GM23338 (cell line): ENCODE data around the gene CCDC187. TPM values are rescaled to one million over a fixed set of nuclear protein-coding genes. Genes with fewer than 3 reads are reported as not detected.

Source experiments
- ATAC-seq: fragments of 200-7000 bp; cut with Tn5 transposase; 3 replicates; pipeline ENCODE4 v1.9.1; 2020
- DNase-seq: peaks from one replicate; pipeline ENCODE4 v3.0.0-alpha.2; 2015; ENCODE audit warnings: low spot score
- H2AFZ ChIP-seq: fragments of 200-600 bp; sonication (generic); 2 replicates; pipeline ENCODE4 v1.8.0; 2016; ENCODE audit warnings: antibody characterized with exemption, mild to moderate bottlenecking, moderate library complexity
- H3F3A ChIP-seq: fragments of 200-600 bp; sonication (generic); replicated peaks from 2 replicates; pipeline ENCODE4 v1.8.0; 2017; ENCODE audit warnings: antibody characterized with exemption, mixed run types, low read depth
- H3K27ac ChIP-seq: fragments of 200-600 bp; sonication (generic); 2 replicates; pipeline ENCODE4 v1.6.1; 2016; ENCODE audit warnings: low read depth
- H3K27me3 ChIP-seq: fragments of 200-600 bp; sonication (generic); 2 replicates; pipeline ENCODE4 v1.8.0; 2016; ENCODE audit warnings: mild to moderate bottlenecking, mixed run types, moderate library complexity; ENCODE audit not compliant: insufficient read depth
- H3K36me3 ChIP-seq: fragments of 200-600 bp; sonication (generic); 2 replicates; pipeline ENCODE4 v1.8.0; 2016; ENCODE audit warnings: mild to moderate bottlenecking; ENCODE audit not compliant: insufficient read depth
- H3K4me1 ChIP-seq: fragments of 200-600 bp; sonication (generic); 2 replicates; pipeline ENCODE4 v1.8.0; 2016; ENCODE audit warnings: mild to moderate bottlenecking, moderate library complexity; ENCODE audit not compliant: insufficient read depth
- H3K4me2 ChIP-seq: fragments of 200-600 bp; sonication (generic); 2 replicates; pipeline ENCODE4 v1.7.1; 2017; ENCODE audit warnings: mixed run types
- H3K4me3 ChIP-seq: fragments of 200-600 bp; sonication (generic); 2 replicates; pipeline ENCODE4 v1.6.1; 2016; ENCODE audit warnings: mixed run types
- H3K79me2 ChIP-seq: fragments of 200-600 bp; sonication (generic); replicated peaks from 2 replicates; pipeline ENCODE4 v1.8.0; 2017; ENCODE audit warnings: mild to moderate bottlenecking; ENCODE audit not compliant: insufficient read depth
- H3K9me2 ChIP-seq: fragments of 200-600 bp; sonication (generic); 2 replicates; pipeline ENCODE4 v1.8.0; 2017; ENCODE audit not compliant: insufficient read depth
- H4K20me1 ChIP-seq: fragments of 200-600 bp; sonication (generic); replicated peaks from 2 replicates; pipeline ENCODE4 v1.8.0; 2017; ENCODE audit warnings: mild to moderate bottlenecking; ENCODE audit not compliant: insufficient read depth
- H3K27ac Mint-ChIP-seq: 2 replicates; pipeline ENCODE4 v1.8.0; 2020; ENCODE audit warnings: inconsistent platforms, mild to moderate bottlenecking, moderate library complexity, mixed read lengths
- H3K27me3 Mint-ChIP-seq: 3 replicates; pipeline ENCODE4 v1.8.0; 2022; ENCODE audit warnings: low read depth, mild to moderate bottlenecking, moderate library complexity, mixed read lengths, inconsistent platforms; ENCODE audit not compliant: insufficient read depth, poor library complexity
- H3K36me3 Mint-ChIP-seq: 3 replicates; pipeline ENCODE4 v1.8.0; 2021; ENCODE audit warnings: low read depth, mild to moderate bottlenecking, inconsistent platforms, moderate library complexity, mixed read lengths
- H3K4me1 Mint-ChIP-seq: 3 replicates; pipeline ENCODE4 v1.8.0; 2020; ENCODE audit warnings: mild to moderate bottlenecking, inconsistent platforms, mixed read lengths
- H3K4me3 Mint-ChIP-seq: 3 replicates; pipeline ENCODE4 v1.8.0; 2021; ENCODE audit warnings: moderate library complexity, mild to moderate bottlenecking, inconsistent platforms, mixed read lengths
- H3K9me3 Mint-ChIP-seq: 3 replicates; pipeline ENCODE4 v1.8.0; 2020; ENCODE audit warnings: moderate library complexity, mild to moderate bottlenecking, inconsistent platforms, mixed read lengths
- CREB1 ChIP-seq: fragments of 250-450 bp; sonication (Bioruptor Pico); IDR thresholded peaks from 2 replicates; pipeline ENCODE4 v1.5.0; 2020; ENCODE audit warnings: low read depth, mild to moderate bottlenecking, moderate library complexity
- CTCF ChIP-seq, 2 experiments: fragments of 200-600 bp in 1 of 2; sonication (generic) in 1 of 2; conservative IDR thresholded peaks; 2 replicates each; pipeline versions ENCODE4 v1.5.1 to v1.6.1; 2016 to 2017; ENCODE audit warnings: antibody characterized with exemption in 2 of 2, low read depth in 2 of 2, mild to moderate bottlenecking in 2 of 2, moderate library complexity in 1 of 2
- ETS1 ChIP-seq: IDR thresholded peaks from 2 replicates; pipeline ENCODE4 v1.6.1; 2016; ENCODE audit warnings: antibody characterized with exemption
- EZH2phosphoT487 ChIP-seq: fragments of 200-600 bp; sonication (generic); IDR thresholded peaks from one replicate; pipeline ENCODE4 v1.8.1; 2018; ENCODE audit warnings: antibody characterized with exemption; ENCODE audit not compliant: unreplicated experiment
- JUNB ChIP-seq: IDR thresholded peaks from one replicate; pipeline ENCODE4 v1.6.1; 2016; ENCODE audit warnings: antibody characterized with exemption; ENCODE audit not compliant: unreplicated experiment
- POLR2AphosphoS5 ChIP-seq: IDR thresholded peaks from 2 replicates; pipeline ENCODE4 v1.6.1; 2016; ENCODE audit warnings: antibody characterized with exemption, low read depth
- REST ChIP-seq: IDR thresholded peaks from one replicate; pipeline ENCODE4 v1.6.1; 2018; ENCODE audit warnings: antibody characterized with exemption; ENCODE audit not compliant: unreplicated experiment
- STAT1 ChIP-seq: IDR thresholded peaks from one replicate; pipeline ENCODE4 v1.6.1; 2016; ENCODE audit warnings: antibody characterized with exemption; ENCODE audit not compliant: unreplicated experiment
- ZNF114 ChIP-seq: fragments of 250-450 bp; sonication (Bioruptor Pico); IDR thresholded peaks from 2 replicates; pipeline ENCODE4 v1.5.0; 2020; ENCODE audit warnings: mild to moderate bottlenecking, moderate library complexity
- ZNF462 ChIP-seq: fragments of 250-450 bp; sonication (Bioruptor Pico); IDR thresholded peaks from 2 replicates; pipeline ENCODE4 v1.5.0; 2020; ENCODE audit warnings: mild to moderate bottlenecking, moderate library complexity
- polyA plus RNA-seq: library from polyadenylated mRNA; unstranded; fragments of >200 nt; fragmentation: Nextera tagmentation; extraction: Ambion mirVana; gene quantifications from 2 replicates; pipeline ENCODE4 v1.2.1, GENCODE V29; 2016
- total RNA-seq: library from RNA; depleted of rRNA; stranded (reverse); fragments of >200 nt; shearing (Covaris generic); gene quantifications from 2 replicates; pipeline ENCODE4 v1.2.3, GENCODE V29; 2014

Gene CCDC187
- total and polyA plus RNA-seq, 2 experiments from 2014 or later: 0.14 TPM; not detected in 1

GRCh38 chr9:136302527-136302926 lies 1.4 kb downstream of the CCDC187 start:
- Histone ChIP-seq H3K27me3 (no peaks in the 10 kb centered on the region), H3K4me1 (no peaks in the 10 kb centered on the region), H3K4me2 (no peak overlapping the region), H3K27ac (no peak overlapping the region), H3K9me2 (no peaks in the 10 kb centered on the region), H3F3A (peaks cover 4% of the 10 kb centered on the region), H3K4me3 (no peak overlapping the region), H2AFZ (no peak overlapping the region), H3K36me3 (no peaks in the 10 kb centered on the region), H4K20me1 (no peaks in the 10 kb centered on the region), H3K79me2 (no peaks in the 10 kb centered on the region)
- DNase-seq (no peak), ATAC-seq (no peak)
- TF ChIP-seq EZH2phosphoT487: no peak
- no peak for TF ChIP-seq JUNB
- TF ChIP-seq POLR2AphosphoS5: no peak
- TF ChIP-seq ZNF462 (CRISPR knock-in tag): no peak
- TF ChIP-seq ETS1: no peak
- TF ChIP-seq STAT1: no peak
- no peak for TF ChIP-seq REST
- TF ChIP-seq CREB1 (CRISPR knock-in tag): no peak
- TF ChIP-seq CTCF (conservative IDR thresholded peaks at IDR 0.05; ENCODE audit: low read depth in 2 of 2): no peak
- no peak for TF ChIP-seq ZNF114 (CRISPR knock-in tag)
- H3K27me3 Mint-ChIP-seq: peaks cover 3% of the 10 kb centered on the region
- no peaks in the 10 kb centered on the region for H3K36me3 Mint-ChIP-seq
- no peak overlapping the region for H3K4me3 Mint-ChIP-seq
- H3K27ac Mint-ChIP-seq: no peak overlapping the region
- H3K4me1 Mint-ChIP-seq: peaks cover 5% of the 10 kb centered on the region; the same call in 2 of the 3 replicates
- no peaks in the 10 kb centered on the region for H3K9me3 Mint-ChIP-seq
